Liver (tissue), 9 donors: Measurements from ENCODE around the gene RAPGEF6. TPM values are rescaled to one million over a fixed set of nuclear protein-coding genes. Genes with fewer than 3 reads are reported as not detected.

Experiments
- DNase-seq: peaks from one replicate; pipeline ENCODE4 v3.0.0-alpha.2; 2017; ENCODE audit warnings: low spot score
- H3K27ac ChIP-seq, 2 donors: one replicate each; pipeline ENCODE4 v1.7.0; 2013; ENCODE audit warnings: inconsistent platforms in 2 of 2, low read length in 2 of 2, control low read depth in 1 of 2, low read depth in 1 of 2, mild to moderate bottlenecking in 1 of 2
- H3K27me3 ChIP-seq, 4 donors: one replicate each; pipeline versions ENCODE4 v1.6.1 to v1.7.0; 2013; ENCODE audit warnings: low read length in 3 of 4, inconsistent platforms in 1 of 4, mild to moderate bottlenecking in 1 of 4, moderate library complexity in 1 of 4; ENCODE audit not compliant: control insufficient read depth in 4 of 4, insufficient read depth in 4 of 4
- H3K36me3 ChIP-seq, 4 donors: one replicate each; pipeline versions ENCODE4 v1.6.1 to v1.7.0; 2013; ENCODE audit warnings: low read length in 3 of 4, mild to moderate bottlenecking in 3 of 4, low read depth in 1 of 4, moderate library complexity in 1 of 4; ENCODE audit not compliant: control insufficient read depth in 4 of 4, insufficient read depth in 3 of 4
- H3K4me1 ChIP-seq, 4 donors: one replicate each; pipeline versions ENCODE4 v1.6.1 to v1.7.0; 2013; ENCODE audit warnings: low read length in 3 of 4, mild to moderate bottlenecking in 3 of 4, moderate library complexity in 1 of 4; ENCODE audit not compliant: control insufficient read depth in 4 of 4, insufficient read depth in 4 of 4
- H3K4me3 ChIP-seq, 3 donors: one replicate each; pipeline versions ENCODE4 v1.6.1 to v1.7.0; 2013; ENCODE audit warnings: low read length in 3 of 3, control low read depth in 1 of 3, low read depth in 1 of 3, mild to moderate bottlenecking in 1 of 3
- H3K9ac ChIP-seq, 2 donors: one replicate each; pipeline ENCODE4 v1.7.0; 2013; ENCODE audit warnings: low read length in 2 of 2, mild to moderate bottlenecking in 2 of 2, moderate library complexity in 2 of 2, control low read depth in 1 of 2, low read depth in 1 of 2
- H3K9me3 ChIP-seq, 4 donors: one replicate each; pipeline versions ENCODE4 v1.6.1 to v1.7.0; 2013; ENCODE audit warnings: low read length in 3 of 4; ENCODE audit not compliant: control insufficient read depth in 4 of 4
- ATF3 ChIP-seq: IDR thresholded peaks from 2 replicates; pipeline ENCODE4 v1.6.1; 2016; ENCODE audit warnings: antibody characterized with exemption
- CTCF ChIP-seq: fragments of 150-350 bp; IDR thresholded peaks from 2 replicates; pipeline ENCODE4 v1.5.1; 2017; ENCODE audit warnings: improper control_type of control experiment, low read depth, low read length; ENCODE audit not compliant: missing input control
- EGR1 ChIP-seq, 2 donors: IDR thresholded peaks; 2 replicates each; pipeline ENCODE4 v1.6.1; 2016 to 2018; ENCODE audit warnings: antibody characterized with exemption in 2 of 2, low read depth in 2 of 2
- FOXA1 ChIP-seq: IDR thresholded peaks from 2 replicates; pipeline ENCODE4 v1.6.1; 2016; ENCODE audit warnings: antibody characterized with exemption
- FOXA2 ChIP-seq: IDR thresholded peaks from 2 replicates; pipeline ENCODE4 v1.6.1; 2016; ENCODE audit warnings: antibody characterized with exemption
- GABPA ChIP-seq, 2 donors: IDR thresholded peaks in 1 of 2; conservative IDR thresholded peaks in 1 of 2; 2 replicates each; pipeline ENCODE4 v1.6.1; 2016; ENCODE audit warnings: antibody characterized with exemption in 2 of 2, mild to moderate bottlenecking in 1 of 2, moderate library complexity in 1 of 2
- HNF4A ChIP-seq, 2 donors: conservative IDR thresholded peaks; 2 replicates each; pipeline ENCODE4 v1.6.1; 2016; ENCODE audit warnings: antibody characterized with exemption in 2 of 2, mild to moderate bottlenecking in 2 of 2
- HNF4G ChIP-seq: IDR thresholded peaks from 2 replicates; pipeline ENCODE4 v1.6.1; 2016; ENCODE audit warnings: antibody characterized with exemption
- JUND ChIP-seq, 2 donors: IDR thresholded peaks; 2 replicates each; pipeline ENCODE4 v1.6.1; 2016; ENCODE audit warnings: antibody characterized with exemption in 2 of 2
- MAX ChIP-seq: IDR thresholded peaks from 2 replicates; pipeline ENCODE4 v1.6.1; 2016; ENCODE audit warnings: antibody characterized with exemption
- NR2F2 ChIP-seq: IDR thresholded peaks from 2 replicates; pipeline ENCODE4 v1.6.1; 2016; ENCODE audit warnings: antibody characterized with exemption
- RAD21 ChIP-seq, 2 donors: IDR thresholded peaks; 2 replicates each; pipeline ENCODE4 v1.6.1; 2016; ENCODE audit warnings: antibody characterized with exemption in 2 of 2, mild to moderate bottlenecking in 2 of 2
- RXRA ChIP-seq, 2 donors: IDR thresholded peaks; 2 replicates each; pipeline ENCODE4 v1.6.1; 2017 to 2018; ENCODE audit warnings: antibody characterized with exemption in 2 of 2, mild to moderate bottlenecking in 1 of 2
- SP1 ChIP-seq: IDR thresholded peaks from 2 replicates; pipeline ENCODE4 v1.6.1; 2018; ENCODE audit warnings: antibody characterized with exemption, mild to moderate bottlenecking
- TAF1 ChIP-seq: conservative IDR thresholded peaks from 2 replicates; pipeline ENCODE4 v1.6.1; 2016; ENCODE audit warnings: antibody characterized with exemption, mild to moderate bottlenecking
- YY1 ChIP-seq: IDR thresholded peaks from 2 replicates; pipeline ENCODE4 v1.6.1; 2016; ENCODE audit warnings: antibody characterized with exemption, mild to moderate bottlenecking
- ZBTB33 ChIP-seq: IDR thresholded peaks from 2 replicates; pipeline ENCODE4 v1.6.1; 2016; ENCODE audit warnings: antibody characterized with exemption
- WGBS: extraction: QIAGEN DNeasy Blood & Tissue Kit; methylation state at CpG from one replicate; pipeline ENCODE4 v1.1.7; 2013; 5-methylcytosine and 5-hydroxymethylcytosine counted together
- polyA plus RNA-seq, 2 donors: library from polyadenylated mRNA; stranded (reverse) in 1 of 2; unstranded in 1 of 2; fragments of 200-250 nt in 1 of 2; fragments of >200 nt in 1 of 2; fragmentation: Nextera tagmentation in 1 of 2; extraction: Ambion mirVana in 1 of 2; gene quantifications; one replicate each; pipeline versions ENCODE4 v1.2.1 to v1.2.3, GENCODE V29; 2013 to 2015
- total RNA-seq, 2 donors: library from RNA; depleted of rRNA; stranded (reverse); fragments of >200 nt; gene quantifications; one replicate each; pipeline ENCODE4 v1.2.3, GENCODE V29; 2014
- TF ChIP-seq, protein P1 (sequence below): IDR thresholded peaks from 2 replicates; pipeline ENCODE4 v1.6.1; 2016; ENCODE audit warnings: antibody characterized with exemption, mild to moderate bottlenecking
- donor health status: healthy.
- donor health status: healthy.
- donor health status: healthy.
- donor health status: healthy.
- donor health status: healthy.

Gene RAPGEF6
- total and polyA plus RNA-seq, 4 donors: 1.7 to 16.1 (median 8.6) TPM

GRCh38 chr5:131634238-131634637 lies 791 bp downstream of the RAPGEF6 start (continued):
- TF ChIP-seq CTCF (no peak), RXRA (IDR thresholded peaks at IDR 0.05) (no peak)

- TF ChIP-seq ZBTB33 (no peak), EGR1 (IDR thresholded peaks at IDR 0.05; ENCODE audit: low read depth in 2 of 2) (no peak), NR2F2 (no peak), RAD21 (IDR thresholded peaks at IDR 0.05) (no peak), SP1 (no peak), RXRA (IDR thresholded peaks at IDR 0.05) (no peak), TAF1 (no peak), MAX (no peak), FOXA1 (no peak), FOXA2 (no peak), CTCF (no peak), JUND (IDR thresholded peaks at IDR 0.05) (no peak), HNF4G (no peak), GABPA (IDR thresholded peaks at IDR 0.05 in 1 of 2, conservative IDR thresholded peaks at IDR 0.05 in 1 of 2) (no peak), HNF4A (conservative IDR thresholded peaks at IDR 0.05) (no peak), YY1 (no peak), ATF3 (no peak)
- TF ChIP-seq, protein P1, sequence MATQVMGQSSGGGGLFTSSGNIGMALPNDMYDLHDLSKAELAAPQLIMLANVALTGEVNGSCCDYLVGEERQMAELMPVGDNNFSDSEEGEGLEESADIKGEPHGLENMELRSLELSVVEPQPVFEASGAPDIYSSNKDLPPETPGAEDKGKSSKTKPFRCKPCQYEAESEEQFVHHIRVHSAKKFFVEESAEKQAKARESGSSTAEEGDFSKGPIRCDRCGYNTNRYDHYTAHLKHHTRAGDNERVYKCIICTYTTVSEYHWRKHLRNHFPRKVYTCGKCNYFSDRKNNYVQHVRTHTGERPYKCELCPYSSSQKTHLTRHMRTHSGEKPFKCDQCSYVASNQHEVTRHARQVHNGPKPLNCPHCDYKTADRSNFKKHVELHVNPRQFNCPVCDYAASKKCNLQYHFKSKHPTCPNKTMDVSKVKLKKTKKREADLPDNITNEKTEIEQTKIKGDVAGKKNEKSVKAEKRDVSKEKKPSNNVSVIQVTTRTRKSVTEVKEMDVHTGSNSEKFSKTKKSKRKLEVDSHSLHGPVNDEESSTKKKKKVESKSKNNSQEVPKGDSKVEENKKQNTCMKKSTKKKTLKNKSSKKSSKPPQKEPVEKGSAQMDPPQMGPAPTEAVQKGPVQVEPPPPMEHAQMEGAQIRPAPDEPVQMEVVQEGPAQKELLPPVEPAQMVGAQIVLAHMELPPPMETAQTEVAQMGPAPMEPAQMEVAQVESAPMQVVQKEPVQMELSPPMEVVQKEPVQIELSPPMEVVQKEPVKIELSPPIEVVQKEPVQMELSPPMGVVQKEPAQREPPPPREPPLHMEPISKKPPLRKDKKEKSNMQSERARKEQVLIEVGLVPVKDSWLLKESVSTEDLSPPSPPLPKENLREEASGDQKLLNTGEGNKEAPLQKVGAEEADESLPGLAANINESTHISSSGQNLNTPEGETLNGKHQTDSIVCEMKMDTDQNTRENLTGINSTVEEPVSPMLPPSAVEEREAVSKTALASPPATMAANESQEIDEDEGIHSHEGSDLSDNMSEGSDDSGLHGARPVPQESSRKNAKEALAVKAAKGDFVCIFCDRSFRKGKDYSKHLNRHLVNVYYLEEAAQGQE: no peak
- H3K27me3 ChIP-seq: no peaks in the 10 kb centered on the region
- peak overlapping the region; percentile 86 to 97 for H3K27ac ChIP-seq
- peak overlapping the region; percentile 70 to 97 (median 87) for H3K4me3 ChIP-seq
- peak overlapping the region; percentile 84 to 95 for H3K9ac ChIP-seq
- no peaks in the 10 kb centered on the region for H3K36me3 ChIP-seq
- WGBS: 44% methylated on average over 5 of the region's 5 CpGs
- no peak for DNase-seq
- H3K9me3 ChIP-seq: no peaks in the 10 kb centered on the region
- H3K4me1 ChIP-seq: peaks cover 4 to 26% (median 7%) of the 10 kb centered on the region in 4 donors
Observed at GRCh38 chr5:131633830-131634229, 1.2 kb downstream of the RAPGEF6 start.
